Neural progenitor cell (in vitro differentiated cells): ENCODE results near the gene EGLN3. TPM values are rescaled to one million over a fixed set of nuclear protein-coding genes. Genes with fewer than 3 reads are reported as not detected.

ENCODE experiments used
- DNase-seq: peaks from one replicate; pipeline ENCODE4 v3.0.0-alpha.2; 2016; ENCODE audit warnings: low spot score
- H2AFZ ChIP-seq: fragments of 200-600 bp; sonication (generic); replicated peaks from 2 replicates; pipeline ENCODE4 v1.6.1; 2016; ENCODE audit warnings: antibody characterized with exemption
- H3F3A ChIP-seq: fragments of 200-600 bp; sonication (generic); 2 replicates; pipeline ENCODE4 v1.6.1; 2016; ENCODE audit warnings: antibody characterized with exemption, low read depth
- H3K27ac ChIP-seq: fragments of 200-600 bp; sonication (generic); 2 replicates; pipeline ENCODE4 v1.5.1; 2016; ENCODE audit warnings: mild to moderate bottlenecking
- H3K27me3 ChIP-seq: fragments of 200-600 bp; sonication (generic); 2 replicates; pipeline ENCODE4 v1.6.1; 2016; ENCODE audit warnings: mild to moderate bottlenecking, moderate library complexity
- H3K36me3 ChIP-seq: fragments of 200-600 bp; sonication (generic); 2 replicates; pipeline ENCODE4 v1.5.1; 2016
- H3K4me1 ChIP-seq: fragments of 200-600 bp; sonication (generic); 2 replicates; pipeline ENCODE4 v1.6.1; 2016; ENCODE audit warnings: mixed run types
- H3K4me2 ChIP-seq: fragments of 200-600 bp; sonication (generic); 2 replicates; pipeline ENCODE4 v1.6.1; 2016
- H3K4me3 ChIP-seq: fragments of 200-600 bp; sonication (generic); 2 replicates; pipeline ENCODE4 v1.5.1; 2016
- H3K79me2 ChIP-seq: fragments of 200-600 bp; sonication (generic); 2 replicates; pipeline ENCODE4 v1.6.1; 2016; ENCODE audit warnings: low read depth
- H3K9ac ChIP-seq: fragments of 200-600 bp; sonication (generic); 2 replicates; pipeline ENCODE4 v1.6.1; 2016
- H3K9me3 ChIP-seq: fragments of 200-600 bp; sonication (generic); 2 replicates; pipeline ENCODE4 v1.5.1; 2016; ENCODE audit warnings: low read depth
- H4K20me1 ChIP-seq: fragments of 200-600 bp; sonication (generic); 2 replicates; pipeline ENCODE4 v1.6.1; 2016; ENCODE audit warnings: low read depth
- H3K27ac Mint-ChIP-seq: 3 replicates; pipeline ENCODE4 v1.8.0; 2021; ENCODE audit warnings: mixed read lengths
- H3K27me3 Mint-ChIP-seq: 2 replicates; pipeline ENCODE4 v1.8.0; 2022; ENCODE audit warnings: low read depth, mild to moderate bottlenecking, inconsistent platforms, moderate library complexity, mixed read lengths; ENCODE audit not compliant: insufficient read depth
- H3K36me3 Mint-ChIP-seq: 3 replicates; pipeline ENCODE4 v1.8.0; 2021; ENCODE audit warnings: mixed read lengths
- H3K4me1 Mint-ChIP-seq: 3 replicates; pipeline ENCODE4 v1.8.0; 2021; ENCODE audit warnings: mixed read lengths
- H3K4me3 Mint-ChIP-seq: 3 replicates; pipeline ENCODE4 v1.8.0; 2021; ENCODE audit warnings: mild to moderate bottlenecking, moderate library complexity, mixed read lengths
- H3K9me3 Mint-ChIP-seq: 3 replicates; pipeline ENCODE4 v1.8.0; 2020; ENCODE audit warnings: mixed read lengths
- EZH2 ChIP-seq: fragments of 200-600 bp; sonication (generic); IDR thresholded peaks from 2 replicates; pipeline ENCODE4 v1.6.1; 2017; ENCODE audit warnings: antibody characterized with exemption, mild to moderate bottlenecking, moderate library complexity
- EZH2phosphoT487 ChIP-seq: fragments of 200-600 bp; sonication (generic); IDR thresholded peaks from 2 replicates; pipeline ENCODE4 v1.6.1; 2017; ENCODE audit warnings: antibody characterized with exemption
- total RNA-seq: library from RNA; depleted of rRNA; stranded (reverse); fragments of >200 nt; gene quantifications from 2 replicates; pipeline ENCODE4 v1.2.3, GENCODE V29; 2015; ENCODE audit warnings: low replicate concordance
- TF ChIP-seq, protein P1 (sequence below): fragments of 200-600 bp; sonication (generic); IDR thresholded peaks from 2 replicates; pipeline ENCODE4 v1.5.1; 2017; ENCODE audit warnings: antibody characterized with exemption, mild to moderate bottlenecking

The EGLN3 gene
- total RNA-seq, 1 donor from 2014 or later, result 73.5 TPM

DNA sequence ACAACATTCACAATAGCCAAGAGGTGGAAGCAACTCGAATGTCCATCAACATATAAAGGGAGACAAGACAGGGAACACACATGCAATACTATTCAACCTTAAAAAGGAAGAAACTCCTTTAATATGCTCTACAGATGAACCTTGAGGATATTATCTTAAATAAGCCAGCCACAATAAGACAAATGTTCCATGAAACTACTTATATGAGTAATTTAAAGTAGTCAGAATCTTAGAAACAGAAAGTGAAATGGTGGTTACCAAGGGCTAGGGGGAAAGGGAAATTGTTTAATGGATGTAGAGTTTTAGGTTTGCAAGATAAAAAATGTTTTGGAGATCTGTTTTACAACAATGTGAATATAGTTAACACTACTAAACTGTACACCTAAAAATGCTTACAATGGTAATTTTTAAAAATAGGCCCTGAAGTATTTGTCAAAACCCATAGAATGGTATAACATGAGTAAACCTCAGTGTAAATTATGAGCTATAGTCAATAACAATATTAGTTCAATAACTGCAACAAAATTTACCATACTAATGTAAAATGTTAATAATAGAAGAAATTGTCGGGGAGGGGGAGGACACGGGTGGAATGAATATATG lies 71.1 kb downstream of the EGLN3 start:
- no peak overlapping the region for H3K4me3 Mint-ChIP-seq

DNA sequence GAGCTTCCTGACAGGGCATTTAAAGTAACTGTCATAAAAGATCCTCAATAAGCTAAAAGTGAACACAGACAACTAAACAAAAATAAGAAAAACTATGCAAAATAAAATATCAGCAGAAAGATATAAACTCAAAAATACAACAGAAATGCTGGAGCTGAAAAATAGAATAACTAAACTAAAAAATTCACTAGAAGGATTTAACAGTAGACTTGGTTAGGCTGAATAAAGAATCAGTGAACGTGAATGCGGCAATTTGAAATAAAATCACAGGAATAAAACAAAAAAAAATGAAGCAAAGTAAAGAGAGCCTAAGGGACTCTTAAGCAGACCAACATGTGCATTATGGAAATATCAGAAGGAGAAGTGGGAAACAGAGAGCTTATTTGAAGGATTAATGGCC lies 74.6 kb downstream of the EGLN3 start:
- Mint-ChIP-seq H3K4me3 (no peak overlapping the region), H3K36me3 (peaks cover 4% of the 10 kb centered on the region), H3K27ac (no peak overlapping the region), H3K27me3 (no peaks in the 10 kb centered on the region), H3K9me3 (peaks cover 44% of the 10 kb centered on the region), H3K4me1 (no peaks in the 10 kb centered on the region)
- Histone ChIP-seq H3K79me2 (no peaks in the 10 kb centered on the region), H4K20me1 (no peaks in the 10 kb centered on the region), H3F3A (no peaks in the 10 kb centered on the region), H3K9ac (no peak overlapping the region), H2AFZ (no peak overlapping the region), H3K27ac (no peak overlapping the region), H3K27me3 (no peaks in the 10 kb centered on the region), H3K36me3 (peaks cover 9% of the 10 kb centered on the region), H3K4me3 (no peak overlapping the region), H3K4me1 (no peaks in the 10 kb centered on the region), H3K4me2 (no peak overlapping the region), H3K9me3 (peaks cover 14% of the 10 kb centered on the region)
- DNase-seq, result no peak
- TF ChIP-seq EZH2, result no peak
- TF ChIP-seq, protein P1, sequence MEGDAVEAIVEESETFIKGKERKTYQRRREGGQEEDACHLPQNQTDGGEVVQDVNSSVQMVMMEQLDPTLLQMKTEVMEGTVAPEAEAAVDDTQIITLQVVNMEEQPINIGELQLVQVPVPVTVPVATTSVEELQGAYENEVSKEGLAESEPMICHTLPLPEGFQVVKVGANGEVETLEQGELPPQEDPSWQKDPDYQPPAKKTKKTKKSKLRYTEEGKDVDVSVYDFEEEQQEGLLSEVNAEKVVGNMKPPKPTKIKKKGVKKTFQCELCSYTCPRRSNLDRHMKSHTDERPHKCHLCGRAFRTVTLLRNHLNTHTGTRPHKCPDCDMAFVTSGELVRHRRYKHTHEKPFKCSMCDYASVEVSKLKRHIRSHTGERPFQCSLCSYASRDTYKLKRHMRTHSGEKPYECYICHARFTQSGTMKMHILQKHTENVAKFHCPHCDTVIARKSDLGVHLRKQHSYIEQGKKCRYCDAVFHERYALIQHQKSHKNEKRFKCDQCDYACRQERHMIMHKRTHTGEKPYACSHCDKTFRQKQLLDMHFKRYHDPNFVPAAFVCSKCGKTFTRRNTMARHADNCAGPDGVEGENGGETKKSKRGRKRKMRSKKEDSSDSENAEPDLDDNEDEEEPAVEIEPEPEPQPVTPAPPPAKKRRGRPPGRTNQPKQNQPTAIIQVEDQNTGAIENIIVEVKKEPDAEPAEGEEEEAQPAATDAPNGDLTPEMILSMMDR, result no peak
- no peak for TF ChIP-seq EZH2phosphoT487

More for the DNA sequence above, 71.1 kb downstream of the EGLN3 start:
- Histone ChIP-seq H3K9ac (no peak overlapping the region), H3K9me3 (peaks cover 14% of the 10 kb centered on the region), H3K27me3 (no peaks in the 10 kb centered on the region), H3K4me1 (no peaks in the 10 kb centered on the region), H3K79me2 (no peaks in the 10 kb centered on the region), H3K36me3 (no peaks in the 10 kb centered on the region), H2AFZ (no peak overlapping the region), H4K20me1 (no peaks in the 10 kb centered on the region), H3K27ac (no peak overlapping the region), H3K4me3 (no peak overlapping the region), H3F3A (no peaks in the 10 kb centered on the region), H3K4me2 (no peak overlapping the region)
- DNase-seq, result no peak
- Mint-ChIP-seq H3K36me3 (peaks cover 2% of the 10 kb centered on the region), H3K9me3 (peaks cover 30% of the 10 kb centered on the region), H3K4me1 (no peaks in the 10 kb centered on the region), H3K27me3 (no peaks in the 10 kb centered on the region), H3K27ac (no peak overlapping the region)
- TF ChIP-seq EZH2 (no peak), EZH2phosphoT487 (no peak)
- TF ChIP-seq, protein P1, result no peak
